Right atrium auricular region (tissue), 2 donors: ENCODE data around the gene HES5. TPM values are rescaled to one million over a fixed set of nuclear protein-coding genes. Genes with fewer than 3 reads are reported as not detected.

Experiments
- DNase-seq: peaks from one replicate; pipeline ENCODE4 v3.0.0-alpha.2; 2019; ENCODE audit warnings: low spot score
- H3K27ac ChIP-seq, 2 donors: fragments of 200-600 bp; sonication (generic); 1 replicate in 1 of 2; 2 replicates in 1 of 2; pipeline ENCODE4 v1.5.1; 2016 to 2019
- H3K27me3 ChIP-seq, 2 donors: fragments of 200-600 bp; sonication (generic); one replicate each; pipeline versions ENCODE4 v1.5.1 to v1.6.0; 2017 to 2019
- H3K36me3 ChIP-seq: fragments of 200-600 bp; sonication (generic); one replicate; pipeline ENCODE4 v1.5.1; 2016
- H3K4me1 ChIP-seq, 2 donors: fragments of 200-600 bp; sonication (generic); one replicate each; pipeline versions ENCODE4 v1.5.1 to v1.6.0; 2017 to 2019
- H3K4me3 ChIP-seq, 2 donors: fragments of 200-600 bp; sonication (generic); 1 replicate in 1 of 2; 2 replicates in 1 of 2; pipeline ENCODE4 v1.5.1; 2017 to 2019; ENCODE audit warnings: mild to moderate bottlenecking in 1 of 2, moderate library complexity in 1 of 2
- H3K9me3 ChIP-seq, 2 donors: fragments of 200-600 bp; sonication (generic); one replicate each; pipeline ENCODE4 v1.5.1; 2019
- total RNA-seq, 2 donors: library from RNA; depleted of rRNA; stranded (reverse); fragments of >200 nt; gene quantifications; one replicate each; pipeline ENCODE4 v1.1.0, GENCODE V29; 2016
- TF ChIP-seq, protein P1 (sequence below), 2 donors: fragments of 200-600 bp; sonication (generic); IDR thresholded peaks; one replicate each; pipeline ENCODE4 v1.5.1; 2019; ENCODE audit warnings: antibody characterized with exemption in 2 of 2

Gene HES5
- total RNA-seq, 2 donors from 2014 or later, result not detected

DNA sequence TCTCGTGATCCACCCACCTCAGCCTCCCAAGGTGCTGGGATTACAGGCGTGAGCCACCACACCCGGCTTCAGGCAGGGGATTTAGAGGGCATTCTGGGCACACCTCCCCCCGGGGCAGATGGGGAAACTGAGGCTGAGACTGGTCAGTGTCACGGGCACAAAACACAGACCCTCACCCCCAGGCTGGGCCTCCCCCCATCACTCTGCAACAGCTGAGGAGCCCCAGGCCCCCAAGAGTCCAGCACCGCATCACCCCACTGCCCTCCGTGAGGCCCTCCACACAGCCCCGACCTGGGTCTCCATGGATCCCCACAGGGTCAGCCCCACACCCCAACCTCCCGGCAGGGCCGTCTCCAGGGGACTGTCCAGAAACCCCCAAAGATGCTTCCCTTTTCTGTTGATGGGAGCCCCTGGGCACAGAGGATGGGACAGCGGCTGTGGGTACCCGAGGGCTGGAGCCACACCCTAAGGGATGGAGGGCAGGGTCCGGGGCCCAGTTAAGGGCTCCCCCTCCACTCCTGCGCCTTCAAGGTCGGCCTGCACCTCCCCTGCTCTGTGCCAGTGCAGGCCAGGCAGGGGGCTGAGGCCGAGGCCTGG, 37.1 kb upstream of the HES5 start:
- no peaks in the 10 kb centered on the region for H3K4me1 ChIP-seq
- no peaks in the 10 kb centered on the region for H3K9me3 ChIP-seq
- H3K27ac ChIP-seq, result no peak overlapping the region
- H3K27me3 ChIP-seq, result no peaks in the 10 kb centered on the region
- TF ChIP-seq, protein P1, sequence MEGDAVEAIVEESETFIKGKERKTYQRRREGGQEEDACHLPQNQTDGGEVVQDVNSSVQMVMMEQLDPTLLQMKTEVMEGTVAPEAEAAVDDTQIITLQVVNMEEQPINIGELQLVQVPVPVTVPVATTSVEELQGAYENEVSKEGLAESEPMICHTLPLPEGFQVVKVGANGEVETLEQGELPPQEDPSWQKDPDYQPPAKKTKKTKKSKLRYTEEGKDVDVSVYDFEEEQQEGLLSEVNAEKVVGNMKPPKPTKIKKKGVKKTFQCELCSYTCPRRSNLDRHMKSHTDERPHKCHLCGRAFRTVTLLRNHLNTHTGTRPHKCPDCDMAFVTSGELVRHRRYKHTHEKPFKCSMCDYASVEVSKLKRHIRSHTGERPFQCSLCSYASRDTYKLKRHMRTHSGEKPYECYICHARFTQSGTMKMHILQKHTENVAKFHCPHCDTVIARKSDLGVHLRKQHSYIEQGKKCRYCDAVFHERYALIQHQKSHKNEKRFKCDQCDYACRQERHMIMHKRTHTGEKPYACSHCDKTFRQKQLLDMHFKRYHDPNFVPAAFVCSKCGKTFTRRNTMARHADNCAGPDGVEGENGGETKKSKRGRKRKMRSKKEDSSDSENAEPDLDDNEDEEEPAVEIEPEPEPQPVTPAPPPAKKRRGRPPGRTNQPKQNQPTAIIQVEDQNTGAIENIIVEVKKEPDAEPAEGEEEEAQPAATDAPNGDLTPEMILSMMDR (IDR thresholded peaks at IDR 0.05), result no peak
- no peak overlapping the region for H3K4me3 ChIP-seq
- H3K36me3 ChIP-seq, result no peaks in the 10 kb centered on the region
- DNase-seq, result no peak

DNA sequence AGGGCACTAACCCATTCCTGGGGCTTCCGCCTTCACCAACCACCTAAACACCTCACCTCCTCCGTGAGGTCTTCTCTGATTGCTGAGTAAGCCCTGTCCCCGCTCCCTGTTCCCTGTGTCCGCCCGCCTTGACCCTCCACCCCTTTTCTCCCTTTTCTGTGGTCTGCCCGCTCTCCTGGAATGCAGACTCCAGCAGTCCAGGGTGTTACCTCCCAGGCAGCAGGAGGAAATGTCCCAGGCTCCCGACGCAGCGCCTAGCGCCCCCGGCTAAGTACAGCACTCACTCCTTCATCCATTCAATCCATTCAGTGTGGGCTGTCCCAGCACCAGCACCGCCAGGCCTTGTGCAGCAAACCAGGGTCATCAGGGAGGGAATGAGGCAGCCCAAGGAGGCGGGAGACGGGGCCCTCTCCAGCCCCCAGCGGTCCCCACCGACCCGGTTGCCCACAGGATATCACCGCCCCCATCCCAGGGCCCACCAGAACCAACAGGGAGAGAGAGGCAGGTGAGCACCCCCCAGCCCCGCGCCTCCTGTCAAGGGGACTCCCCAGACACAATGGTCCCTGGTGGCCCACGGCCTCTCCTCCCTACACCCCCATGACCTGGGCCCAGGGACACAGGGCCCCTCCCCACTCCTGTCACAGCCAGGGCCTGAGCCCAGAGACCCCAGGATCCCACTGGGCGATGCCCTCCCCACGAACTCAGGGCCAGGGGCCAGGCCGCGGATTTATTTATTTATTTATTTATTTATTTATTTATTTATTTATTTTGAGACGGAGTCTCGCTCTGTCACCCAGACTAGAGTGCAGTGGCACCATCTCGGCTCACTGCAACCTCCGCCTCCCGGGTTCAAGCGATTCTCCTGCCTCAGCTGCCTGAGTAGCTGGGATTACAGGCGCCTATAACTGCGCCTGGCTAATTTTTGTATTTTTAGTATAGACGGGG, 36.3 kb upstream of the HES5 start:
- DNase-seq, result no peak
- H3K27me3 ChIP-seq, result no peaks in the 10 kb centered on the region
- H3K36me3 ChIP-seq, result peaks cover 6% of the 10 kb centered on the region
- TF ChIP-seq, protein P1 (IDR thresholded peaks at IDR 0.05), result no peak
- H3K27ac ChIP-seq, result no peak overlapping the region
- H3K4me3 ChIP-seq, result no peak overlapping the region
- H3K4me1 ChIP-seq, result no peaks in the 10 kb centered on the region
- no peaks in the 10 kb centered on the region for H3K9me3 ChIP-seq

DNA sequence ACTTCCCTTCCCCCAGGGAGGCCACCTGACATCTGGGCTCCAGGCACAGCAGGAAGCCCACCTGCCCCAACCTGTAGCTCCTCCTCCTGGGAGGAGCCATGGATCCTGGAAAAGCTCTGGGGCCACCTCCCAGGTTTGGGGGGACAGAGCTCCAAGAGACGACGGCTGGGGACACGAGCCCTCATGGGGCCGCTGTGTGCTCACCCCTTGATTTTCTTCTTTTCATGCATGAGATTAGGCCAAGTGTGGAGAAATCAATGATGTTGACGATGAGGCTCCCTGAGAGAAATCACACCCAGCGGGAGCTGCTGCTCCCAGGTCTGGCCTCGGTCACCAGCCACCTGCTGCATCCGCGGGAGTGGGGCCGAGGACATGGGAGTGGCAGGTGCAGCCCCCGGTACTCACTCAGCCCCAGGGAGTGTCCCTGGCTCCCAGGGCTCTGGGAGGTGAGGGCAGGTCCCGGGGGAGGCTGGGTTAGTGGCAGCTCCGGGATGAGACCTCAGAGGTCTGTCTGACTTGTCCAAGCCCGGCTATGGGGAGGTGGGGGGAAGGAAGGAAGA, 34.8 kb upstream of the HES5 start:
- H3K9me3 ChIP-seq, result no peaks in the 10 kb centered on the region
- no peaks in the 10 kb centered on the region for H3K4me1 ChIP-seq
- no peaks in the 10 kb centered on the region for H3K27me3 ChIP-seq
- no peak overlapping the region for H3K4me3 ChIP-seq
- peaks cover 6% of the 10 kb centered on the region for H3K36me3 ChIP-seq
- H3K27ac ChIP-seq, result no peak overlapping the region
- no peak for DNase-seq
- TF ChIP-seq, protein P1 (IDR thresholded peaks at IDR 0.05), result no peak

DNA sequence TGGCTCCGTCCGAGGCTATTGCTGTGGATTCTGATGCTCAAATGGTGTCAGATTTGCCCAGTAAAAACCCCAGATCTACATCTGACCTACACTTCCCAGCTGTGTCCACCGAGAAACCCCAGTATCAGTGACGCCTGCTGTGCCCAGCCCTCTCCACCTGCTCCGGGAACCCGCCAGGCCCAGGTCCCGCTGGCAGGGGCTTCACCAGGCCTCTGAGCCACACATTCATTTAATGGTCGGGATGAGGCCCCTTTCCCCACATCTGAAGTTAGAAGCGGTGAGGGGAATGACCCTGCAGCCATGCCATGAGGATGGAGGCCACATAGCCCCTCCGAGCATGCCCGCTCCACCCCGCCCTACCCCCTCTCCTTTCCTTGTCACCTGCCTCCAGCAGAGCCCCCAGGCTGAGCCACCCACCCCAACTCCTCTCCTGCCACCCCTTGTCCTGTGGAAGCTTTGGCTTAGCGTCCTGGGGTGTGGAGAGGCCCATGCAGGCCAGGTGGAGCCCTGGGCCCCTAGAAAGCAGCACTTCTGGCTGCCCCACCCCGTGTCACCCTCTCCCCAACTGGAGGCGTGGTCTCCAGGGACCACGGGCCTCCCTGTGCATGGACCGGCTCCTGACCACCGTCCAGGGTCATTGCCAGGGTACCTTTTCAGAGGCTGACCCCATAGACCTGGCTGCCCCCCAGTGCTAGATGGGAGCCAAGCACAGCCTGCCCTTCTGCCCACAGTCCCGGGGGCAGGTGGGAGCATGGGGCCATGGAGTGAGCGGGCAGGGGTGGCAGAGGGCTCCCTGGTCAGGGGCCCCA, 34.1 kb upstream of the HES5 start:
- TF ChIP-seq, protein P1 (IDR thresholded peaks at IDR 0.05), result no peak
- H3K9me3 ChIP-seq, result no peaks in the 10 kb centered on the region
- no peak overlapping the region for H3K4me3 ChIP-seq
- H3K4me1 ChIP-seq, result no peaks in the 10 kb centered on the region
- DNase-seq, result no peak
- H3K27ac ChIP-seq, result no peak overlapping the region
- no peaks in the 10 kb centered on the region for H3K27me3 ChIP-seq
- peaks cover 6% of the 10 kb centered on the region for H3K36me3 ChIP-seq

DNA sequence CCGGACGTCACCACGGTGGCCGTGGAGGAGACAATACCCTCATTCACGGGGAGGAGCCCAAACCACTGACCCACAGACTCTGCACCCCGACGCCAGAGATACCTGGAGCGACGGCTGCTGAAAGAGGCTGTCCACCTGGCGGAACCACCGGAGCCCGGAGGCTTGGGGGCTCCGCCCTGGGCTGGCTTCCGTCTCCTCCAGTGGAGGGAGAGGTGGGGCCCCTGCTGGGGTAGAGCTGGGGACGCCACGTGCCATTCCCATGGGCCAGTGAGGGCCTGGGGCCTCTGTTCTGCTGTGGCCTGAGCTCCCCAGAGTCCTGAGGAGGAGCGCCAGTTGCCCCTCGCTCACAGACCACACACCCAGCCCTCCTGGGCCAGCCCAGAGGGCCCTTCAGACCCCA, 33.1 kb upstream of the HES5 start:
- H3K27ac ChIP-seq, result no peak overlapping the region
- H3K9me3 ChIP-seq, result no peaks in the 10 kb centered on the region
- DNase-seq, result no peak
- TF ChIP-seq, protein P1 (IDR thresholded peaks at IDR 0.05), result no peak
- H3K27me3 ChIP-seq, result no peaks in the 10 kb centered on the region
- peaks cover 6% of the 10 kb centered on the region for H3K36me3 ChIP-seq
- peaks cover 0 to 4% of the 10 kb centered on the region in 2 donors for H3K4me1 ChIP-seq
- H3K4me3 ChIP-seq, result no peak overlapping the region
